ENCODE measurements around the gene NFIB.

NFIB gene

GRCh38 chr9:14353222-14354056 is 39.5 kb upstream of the NFIB start:
- H3K79me2 ChIP-seq (ENCODE audit: insufficient read depth, low read length): no peaks in the 10 kb centered on the region
- H3K4me2 ChIP-seq (ENCODE audit: low read depth, low read length, poor library complexity, severe bottlenecking): no peak overlapping the region
- no peaks in the 10 kb centered on the region for H3K9me3 ChIP-seq (ENCODE audit: insufficient read depth, low read depth, low read length)
- no peaks in the 10 kb centered on the region for H3K36me3 ChIP-seq (ENCODE audit: insufficient read depth, low read length)
- TF ChIP-seq EZH2phosphoT487 (IDR thresholded peaks at IDR 0.05; ENCODE audit: borderline replicate concordance): no peak
- TF ChIP-seq CTCF (conservative IDR thresholded peaks at IDR 0.05; ENCODE audit: low read length): peak; percentile 88
- no peaks in the 10 kb centered on the region for H3K4me1 ChIP-seq (ENCODE audit: insufficient read depth, low read length, poor library complexity, severe bottlenecking)
- no peak overlapping the region for H3K4me3 ChIP-seq (ENCODE audit: low read length, poor library complexity, severe bottlenecking)
- H3K27me3 ChIP-seq (ENCODE audit: insufficient read depth, low read length, poor library complexity, severe bottlenecking): no peaks in the 10 kb centered on the region
- H2AFZ ChIP-seq (ENCODE audit: low read length): peak overlapping the region; percentile 11; the same call in 1 of the 2 replicates
- no peak overlapping the region for H3K9ac ChIP-seq (ENCODE audit: low read depth, low read length, poor library complexity, severe bottlenecking)
- no peaks in the 10 kb centered on the region for H4K20me1 ChIP-seq (ENCODE audit: insufficient read depth, low read length, poor library complexity, severe bottlenecking)
- H3K9me2 ChIP-seq (replicated peaks; ENCODE audit: low read depth, low read length): no peaks in the 10 kb centered on the region
- no peaks in the 10 kb centered on the region for H3F3A ChIP-seq (ENCODE audit: low read depth)

GRCh38 chr9:14352503-14352902 is 38.6 kb upstream of the NFIB start:
- no peaks in the 10 kb centered on the region for H4K20me1 ChIP-seq (ENCODE audit: insufficient read depth, low read length, poor library complexity, severe bottlenecking)
- no peak overlapping the region for H3K9ac ChIP-seq (ENCODE audit: low read depth, low read length, poor library complexity, severe bottlenecking)
- no peaks in the 10 kb centered on the region for H3K27me3 ChIP-seq (ENCODE audit: insufficient read depth, low read length, poor library complexity, severe bottlenecking)
- no peaks in the 10 kb centered on the region for H3F3A ChIP-seq (ENCODE audit: low read depth)
- TF ChIP-seq EZH2phosphoT487 (IDR thresholded peaks at IDR 0.05; ENCODE audit: borderline replicate concordance): no peak
- TF ChIP-seq CTCF (conservative IDR thresholded peaks at IDR 0.05; ENCODE audit: low read length): no peak
- H2AFZ ChIP-seq (ENCODE audit: low read length): no peak overlapping the region
- no peaks in the 10 kb centered on the region for H3K9me3 ChIP-seq (ENCODE audit: insufficient read depth, low read depth, low read length)
- no peak overlapping the region for H3K4me2 ChIP-seq (ENCODE audit: low read depth, low read length, poor library complexity, severe bottlenecking)
- H3K36me3 ChIP-seq (ENCODE audit: insufficient read depth, low read length): no peaks in the 10 kb centered on the region
- no peaks in the 10 kb centered on the region for H3K79me2 ChIP-seq (ENCODE audit: insufficient read depth, low read length)
- no peaks in the 10 kb centered on the region for H3K4me1 ChIP-seq (ENCODE audit: insufficient read depth, low read length, poor library complexity, severe bottlenecking)
- no peaks in the 10 kb centered on the region for H3K9me2 ChIP-seq (replicated peaks; ENCODE audit: low read depth, low read length)
- H3K4me3 ChIP-seq (ENCODE audit: low read length, poor library complexity, severe bottlenecking): no peak overlapping the region

GRCh38 chr9:14351221-14351836 is 37.4 kb upstream of the NFIB start:
- Histone ChIP-seq H3K9me3 (ENCODE audit: insufficient read depth, low read depth, low read length) (no peaks in the 10 kb centered on the region), H3K4me2 (ENCODE audit: low read depth, low read length, poor library complexity, severe bottlenecking) (no peak overlapping the region), H3K4me1 (ENCODE audit: insufficient read depth, low read length, poor library complexity, severe bottlenecking) (no peaks in the 10 kb centered on the region), H4K20me1 (ENCODE audit: insufficient read depth, low read length, poor library complexity, severe bottlenecking) (no peaks in the 10 kb centered on the region), H3K36me3 (ENCODE audit: insufficient read depth, low read length) (no peaks in the 10 kb centered on the region), H3K79me2 (ENCODE audit: insufficient read depth, low read length) (no peaks in the 10 kb centered on the region), H3F3A (ENCODE audit: low read depth) (no peaks in the 10 kb centered on the region), H3K4me3 (ENCODE audit: low read length, poor library complexity, severe bottlenecking) (no peak overlapping the region), H3K27me3 (ENCODE audit: insufficient read depth, low read length, poor library complexity, severe bottlenecking) (no peaks in the 10 kb centered on the region), H3K9ac (ENCODE audit: low read depth, low read length, poor library complexity, severe bottlenecking) (no peak overlapping the region), H3K9me2 (replicated peaks; ENCODE audit: low read depth, low read length) (no peaks in the 10 kb centered on the region), H2AFZ (ENCODE audit: low read length) (no peak overlapping the region)
- no peak for TF ChIP-seq EZH2phosphoT487 (IDR thresholded peaks at IDR 0.05; ENCODE audit: borderline replicate concordance)
- TF ChIP-seq CTCF (conservative IDR thresholded peaks at IDR 0.05; ENCODE audit: low read length): no peak
